ENCODE results near the gene KCNMB3.
A peak's percentile ranks its signal among the peaks of the same experiment; 100 is the strongest.
"Not testable (repeated sequence)": the region's sequence is repeated elsewhere in the genome, so short reads cannot be mapped to it uniquely, and the experiment has no call there.

KCNMB3 gene

GRCh38 chr3:179263134-179263533, 12.2 kb upstream of the KCNMB3 start:
- no peak for DNase-seq

GRCh38 chr3:179260949-179261765, 10.2 kb upstream of the KCNMB3 start:
- peak; percentile 42 for DNase-seq

GRCh38 chr3:179259959-179260756, 9.2 kb upstream of the KCNMB3 start:
- not testable (repeated sequence) for DNase-seq

- no peak for DNase-seq
These were observed 7.9 kb upstream of the KCNMB3 start for GRCh38 chr3:179258820-179259219.

- DNase-seq: not testable (repeated sequence)
These were observed 6.8 kb upstream of the KCNMB3 start for GRCh38 chr3:179257742-179258141.

- DNase-seq: no peak
These were observed 5.9 kb upstream of the KCNMB3 start for GRCh38 chr3:179256813-179257212.

GRCh38 chr3:179247289-179248015, 3.5 kb downstream of the KCNMB3 start:
- DNase-seq: no peak

- no peak for DNase-seq
These were observed 6.0 kb downstream of the KCNMB3 start for GRCh38 chr3:179244878-179245277.

GRCh38 chr3:179242859-179243258, 8.1 kb downstream of the KCNMB3 start:
- not testable (repeated sequence) for DNase-seq

- DNase-seq: not testable (repeated sequence)
These were observed 10.6 kb downstream of the KCNMB3 start for GRCh38 chr3:179240299-179240698.

- no peak for DNase-seq
These were observed 14.1 kb downstream of the KCNMB3 start for GRCh38 chr3:179236669-179237301.

- no peak for DNase-seq
These were observed 16.7 kb downstream of the KCNMB3 start for GRCh38 chr3:179234199-179234598.

GRCh38 chr3:179233043-179233442, 17.9 kb downstream of the KCNMB3 start:
- no peak for DNase-seq

- no peak for DNase-seq
These were observed 21.7 kb downstream of the KCNMB3 start for GRCh38 chr3:179229177-179229576.

- DNase-seq: no peak
These were observed 23.6 kb downstream of the KCNMB3 start for GRCh38 chr3:179227349-179227748.

GRCh38 chr3:179224584-179224983, 26.3 kb downstream of the KCNMB3 start:
- no peak for DNase-seq

- DNase-seq: no peak
These were observed 27.4 kb downstream of the KCNMB3 start for GRCh38 chr3:179223548-179223947.

GRCh38 chr3:179218213-179218612, 32.7 kb downstream of the KCNMB3 start:
- not testable (repeated sequence) for DNase-seq

- DNase-seq: not testable (repeated sequence)
These were observed 35.4 kb downstream of the KCNMB3 start for GRCh38 chr3:179215550-179215949.

GRCh38 chr3:179200790-179201189, 50.1 kb downstream of the KCNMB3 start:
- DNase-seq: no peak

GRCh38 chr3:179196700-179197099, 54.2 kb downstream of the KCNMB3 start:
- no peak for DNase-seq

- no peak for DNase-seq
These were observed 54.8 kb downstream of the KCNMB3 start for GRCh38 chr3:179196098-179196497.

GRCh38 chr3:179194931-179195330, 56.0 kb downstream of the KCNMB3 start:
- DNase-seq: no peak

Data from GOT3 (cell line).